HG02981 (cell line): Measurements from ENCODE around the gene OS9.
"Not testable (repeated sequence)": the region's sequence is repeated elsewhere in the genome, so short reads cannot be mapped to it uniquely, and the experiment has no call there.

Source experiments
- ATAC-seq: cut with Tn5 transposase; IDR thresholded peaks from one replicate; pipeline ENCODE4 v1.9.1; 2021; ENCODE audit warnings: mild to moderate bottlenecking, moderate library complexity; ENCODE audit not compliant: unreplicated experiment

Gene OS9, protein sequence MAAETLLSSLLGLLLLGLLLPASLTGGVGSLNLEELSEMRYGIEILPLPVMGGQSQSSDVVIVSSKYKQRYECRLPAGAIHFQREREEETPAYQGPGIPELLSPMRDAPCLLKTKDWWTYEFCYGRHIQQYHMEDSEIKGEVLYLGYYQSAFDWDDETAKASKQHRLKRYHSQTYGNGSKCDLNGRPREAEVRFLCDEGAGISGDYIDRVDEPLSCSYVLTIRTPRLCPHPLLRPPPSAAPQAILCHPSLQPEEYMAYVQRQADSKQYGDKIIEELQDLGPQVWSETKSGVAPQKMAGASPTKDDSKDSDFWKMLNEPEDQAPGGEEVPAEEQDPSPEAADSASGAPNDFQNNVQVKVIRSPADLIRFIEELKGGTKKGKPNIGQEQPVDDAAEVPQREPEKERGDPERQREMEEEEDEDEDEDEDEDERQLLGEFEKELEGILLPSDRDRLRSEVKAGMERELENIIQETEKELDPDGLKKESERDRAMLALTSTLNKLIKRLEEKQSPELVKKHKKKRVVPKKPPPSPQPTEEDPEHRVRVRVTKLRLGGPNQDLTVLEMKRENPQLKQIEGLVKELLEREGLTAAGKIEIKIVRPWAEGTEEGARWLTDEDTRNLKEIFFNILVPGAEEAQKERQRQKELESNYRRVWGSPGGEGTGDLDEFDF

DNA sequence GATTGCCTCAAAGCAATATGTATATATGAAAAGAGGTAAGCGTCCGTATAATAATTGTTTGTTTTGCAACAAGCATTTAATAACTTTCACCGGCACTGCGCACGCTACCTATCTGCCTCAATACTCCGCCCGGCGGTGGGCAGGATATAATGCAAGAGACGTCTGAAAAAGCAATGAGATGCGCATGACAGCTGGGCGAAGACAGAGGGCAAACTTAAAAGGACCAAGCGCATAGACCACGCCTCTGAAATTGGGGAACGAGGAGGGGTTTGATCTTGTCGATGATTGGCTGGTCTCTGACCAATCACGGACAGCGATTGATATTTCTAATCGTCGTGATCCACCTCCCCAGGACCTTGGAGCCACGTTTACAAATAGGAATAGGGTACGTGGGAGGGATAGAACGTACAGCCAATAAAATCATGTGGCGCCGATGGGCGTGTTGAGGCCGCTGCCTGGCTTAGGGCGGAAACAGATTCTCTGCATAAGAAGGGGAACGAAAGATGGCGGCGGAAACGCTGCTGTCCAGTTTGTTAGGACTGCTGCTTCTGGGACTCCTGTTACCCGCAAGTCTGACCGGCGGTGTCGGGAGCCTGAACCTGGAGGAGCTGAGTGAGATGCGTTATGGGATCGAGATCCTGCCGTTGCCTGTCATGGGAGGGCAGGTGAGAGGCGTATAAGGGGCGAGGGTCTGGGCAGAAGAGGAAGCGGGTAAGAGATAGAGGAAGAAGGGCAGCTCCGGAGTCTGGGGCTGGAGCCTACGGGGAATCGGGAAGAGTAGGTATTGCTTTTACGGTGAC is at the start of gene OS9:
OS9 (plus strand) TSS at position 474 of the 800 bp plus-strand sequence; CDS start at position 504, 30 bp downstream.
- peak; percentile 97 for ATAC-seq

DNA sequence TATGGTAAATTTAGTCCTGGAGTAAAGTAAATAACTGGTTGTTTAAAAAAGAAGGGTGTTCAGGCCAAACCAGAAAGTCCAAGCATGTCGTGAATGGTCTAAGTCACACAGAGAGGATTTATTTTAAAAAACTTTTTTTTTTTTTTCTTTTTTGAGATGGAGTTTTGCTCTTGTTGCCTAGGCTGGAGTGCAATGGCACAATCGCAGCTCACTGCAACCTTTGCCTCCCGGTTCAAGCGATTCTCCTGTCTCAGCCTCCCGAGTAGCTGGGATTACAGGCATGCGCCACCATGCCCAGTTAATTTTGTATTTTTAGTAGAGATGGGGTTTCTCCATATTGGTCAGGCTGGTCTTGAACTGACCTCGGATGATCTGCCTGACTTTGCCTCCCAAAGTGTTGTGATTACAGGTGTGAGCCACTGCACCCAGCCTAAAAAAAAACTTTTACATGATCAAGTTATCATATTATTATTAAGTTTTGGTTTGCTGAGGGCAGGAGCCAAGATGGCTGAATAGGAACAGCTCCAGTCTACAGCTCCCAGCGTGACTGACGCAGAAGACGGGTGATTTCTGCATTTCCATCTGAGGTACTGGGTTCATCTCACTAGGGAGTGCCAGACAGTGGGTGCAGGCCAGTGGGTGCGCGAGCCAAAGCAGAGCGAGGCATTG is 47.8 kb upstream of the OS9 start:
- ATAC-seq, result not testable (repeated sequence)

DNA sequence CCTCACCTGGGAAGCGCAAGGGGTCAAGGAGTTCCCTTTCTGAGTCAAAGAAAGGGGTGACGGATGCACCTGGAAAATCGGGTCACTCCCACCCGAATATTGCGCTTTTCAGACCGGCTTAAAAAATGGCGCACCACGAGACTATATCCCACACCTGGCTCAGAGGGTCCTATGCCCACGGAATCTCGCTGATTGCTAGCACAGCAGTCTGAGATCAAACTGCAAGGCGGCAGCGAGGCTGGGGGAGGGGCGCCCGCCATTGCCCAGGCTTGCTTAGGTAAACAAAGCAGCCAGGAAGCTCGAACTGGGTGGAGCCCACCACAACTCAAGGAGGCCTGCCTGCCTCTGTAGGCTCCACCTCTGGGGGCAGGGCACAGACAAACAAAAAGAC is 47.3 kb upstream of the OS9 start:
- ATAC-seq, result not testable (repeated sequence)

DNA sequence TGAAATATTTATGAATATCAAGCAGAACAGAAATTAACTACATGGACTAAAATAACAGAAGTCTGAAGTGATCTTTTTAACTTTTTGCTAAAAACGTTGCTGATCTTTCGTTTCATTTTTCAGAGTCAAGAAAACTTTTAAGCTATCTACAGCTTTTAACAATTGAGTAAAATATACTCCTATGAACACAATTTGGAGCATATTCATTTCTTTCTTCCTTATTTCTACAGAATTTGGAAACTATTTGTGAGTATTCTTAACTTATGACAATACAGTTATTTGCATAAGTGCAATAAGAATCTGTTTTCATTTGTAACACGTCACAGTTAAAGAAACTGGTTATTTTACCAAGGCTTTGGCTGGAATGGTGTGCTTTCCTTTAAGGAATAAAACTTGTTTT is 39.9 kb upstream of the OS9 start:
- ATAC-seq, result no peak

DNA sequence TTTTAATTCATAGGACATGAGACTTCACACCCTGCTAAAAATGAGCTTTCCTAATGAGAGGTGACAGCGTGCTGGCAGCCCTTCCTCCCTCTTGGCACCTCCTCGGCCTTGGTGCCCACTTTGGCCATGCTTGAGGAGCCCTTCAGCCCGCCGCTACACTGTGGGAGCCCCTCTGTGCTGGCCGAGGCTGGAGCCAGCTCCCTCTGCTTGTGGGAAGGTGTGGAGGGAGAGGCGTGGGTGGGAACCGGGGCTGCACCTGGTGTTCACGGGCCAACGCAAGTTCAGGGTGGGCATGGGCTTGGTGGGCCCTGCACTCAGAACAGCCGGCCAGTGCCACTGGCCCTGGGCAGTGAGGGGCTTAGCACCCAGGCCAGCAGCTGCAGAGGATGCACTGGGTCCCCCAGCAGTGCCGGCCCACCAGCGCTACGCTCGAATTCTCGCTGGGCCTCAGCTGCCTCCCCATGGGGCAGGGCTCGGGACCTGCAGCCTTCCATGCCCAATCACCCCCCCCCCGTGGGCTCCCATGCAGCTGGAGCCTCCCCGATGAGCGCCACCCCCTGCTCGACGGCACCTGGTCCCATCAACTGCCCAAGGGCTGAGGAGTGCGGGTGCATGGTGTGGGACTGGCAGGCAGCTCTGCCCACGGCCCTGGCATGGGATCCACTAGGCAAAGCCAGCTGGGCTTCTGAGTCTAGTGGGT is 38.2 kb upstream of the OS9 start:
- no peak for ATAC-seq

DNA sequence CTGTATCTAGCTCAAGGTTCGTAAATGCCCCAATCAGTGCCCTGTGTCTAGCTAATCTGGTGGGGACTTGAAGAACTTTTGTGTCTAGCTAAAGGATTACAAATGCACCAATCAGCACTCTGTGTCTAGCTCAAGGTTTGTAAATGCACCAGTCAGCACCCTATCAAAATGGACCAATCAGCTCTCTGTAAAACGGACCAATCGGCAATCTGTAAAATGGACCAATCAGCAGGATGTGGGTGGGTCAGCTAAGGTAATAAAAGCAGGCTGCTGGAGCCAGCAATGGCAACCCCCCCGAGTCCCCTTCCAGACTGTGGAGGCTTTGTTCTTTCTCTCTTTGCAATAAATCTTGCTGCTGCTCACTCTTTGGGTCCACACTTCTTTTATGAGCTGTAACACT is 37.5 kb upstream of the OS9 start:
- not testable (repeated sequence) for ATAC-seq

DNA sequence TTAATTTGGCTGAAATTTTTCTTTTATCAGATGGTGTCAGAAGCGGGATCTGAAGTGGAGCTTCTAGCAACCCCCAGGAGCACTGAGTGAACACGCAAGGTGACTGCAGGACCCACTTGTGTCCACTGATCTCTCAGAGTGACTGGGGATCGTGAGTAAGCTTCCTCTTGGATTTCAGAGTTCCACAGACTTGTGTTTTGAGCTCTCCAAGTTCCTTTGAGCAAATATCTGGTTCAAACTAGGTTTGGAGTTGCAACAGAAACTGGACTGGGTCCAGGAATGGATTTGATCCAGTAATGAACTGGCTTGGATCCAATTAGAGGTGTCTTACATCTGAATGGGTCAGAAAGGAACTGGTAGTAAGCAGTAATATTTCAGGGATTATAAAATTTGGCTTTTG is 36.2 kb upstream of the OS9 start:
- no peak for ATAC-seq

DNA sequence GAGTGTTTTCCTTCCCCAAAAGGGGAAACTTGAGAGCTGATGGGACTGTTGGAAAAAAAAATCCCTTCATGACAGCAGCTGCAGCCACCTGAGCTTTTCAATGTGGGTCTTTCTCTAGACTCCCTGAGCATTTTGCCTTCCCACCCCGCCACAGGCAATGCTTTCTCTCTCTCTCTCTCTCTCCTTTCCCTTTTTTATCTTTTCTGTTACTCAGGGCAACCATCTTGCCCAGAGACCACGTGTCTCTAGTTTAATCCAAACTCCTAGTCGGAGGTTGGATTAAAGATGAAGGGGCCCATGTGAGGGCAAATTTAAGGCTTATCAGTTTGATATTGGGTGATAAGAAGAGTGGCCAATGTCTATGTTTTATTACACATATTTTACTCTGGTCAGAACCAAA is 35.0 kb upstream of the OS9 start:
- no peak for ATAC-seq

DNA sequence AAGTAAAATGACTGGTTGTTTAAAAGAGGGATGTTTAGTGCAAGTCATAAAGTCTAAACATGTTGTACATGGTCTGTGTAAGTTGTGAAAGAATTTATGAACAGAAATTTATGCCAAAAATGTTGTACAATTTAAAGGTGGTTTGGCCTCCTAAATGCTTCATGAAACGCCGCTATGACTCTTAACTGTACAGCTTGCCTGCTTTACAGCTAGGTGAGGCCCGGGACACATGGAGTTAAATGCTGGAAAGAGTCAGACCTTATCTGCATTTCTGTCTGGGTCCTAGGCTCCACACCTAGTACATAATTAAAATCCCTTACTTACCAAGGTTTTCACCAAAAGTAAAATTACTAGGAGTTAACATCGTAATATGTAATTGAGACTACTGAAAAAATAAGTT is 32.6 kb upstream of the OS9 start:
- no peak for ATAC-seq

DNA sequence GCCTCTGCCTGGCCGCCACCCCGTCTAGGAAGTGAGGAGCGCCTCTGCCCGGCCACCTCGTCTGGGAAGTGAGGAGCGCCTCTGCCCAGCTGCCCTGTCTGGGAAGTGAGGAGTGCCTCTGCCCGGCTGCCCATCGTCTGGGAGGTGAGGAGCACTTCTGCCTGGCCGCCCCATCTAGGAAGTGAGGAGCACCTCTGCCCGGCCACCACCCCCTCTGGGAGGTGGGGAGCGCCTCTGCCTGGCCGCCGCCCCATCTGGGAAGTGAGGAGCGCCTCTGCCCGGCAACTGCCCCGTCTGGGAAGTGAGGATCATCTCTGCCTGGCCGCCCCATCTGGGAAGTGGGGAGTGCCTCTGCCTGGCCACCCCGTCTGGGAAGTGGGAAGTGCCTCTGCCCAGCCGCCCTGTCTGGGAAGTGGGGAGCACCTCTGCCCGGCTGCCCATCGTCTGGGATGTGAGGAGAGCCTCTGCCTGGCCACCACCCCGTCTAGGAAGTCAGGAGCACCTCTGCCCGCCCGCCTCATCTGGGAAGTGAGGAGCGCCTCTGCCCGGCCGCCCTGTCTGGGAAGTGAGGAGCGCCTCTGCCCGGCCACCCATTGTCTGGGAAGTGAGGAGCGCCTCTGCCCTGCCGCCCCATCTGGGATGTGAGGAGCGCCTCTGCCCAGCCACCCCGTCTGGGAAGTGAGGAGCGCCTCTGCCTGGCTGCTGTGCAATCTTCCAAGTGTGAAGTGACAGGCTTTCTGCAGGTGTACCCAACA is 28.7 kb upstream of the OS9 start:
- ATAC-seq, result not testable (repeated sequence)

DNA sequence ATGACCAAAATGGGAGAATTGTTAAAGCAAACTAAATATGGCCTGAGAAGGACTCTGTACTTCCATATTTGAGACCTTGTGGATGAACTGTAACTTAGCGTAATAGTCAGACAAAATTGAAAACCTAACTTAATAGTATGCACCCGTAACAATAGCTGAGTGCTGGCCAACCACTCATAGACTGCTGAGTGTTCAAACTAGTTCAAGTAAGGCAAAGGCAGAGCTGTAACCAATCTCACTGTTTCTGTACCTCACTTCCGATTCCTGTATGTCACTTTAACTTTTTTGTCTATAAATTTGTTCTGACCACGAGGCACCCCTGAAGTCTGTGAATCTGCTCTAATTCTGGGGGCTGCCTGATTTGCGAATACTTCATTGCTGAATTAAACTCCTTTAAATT is 27.0 kb upstream of the OS9 start:
- ATAC-seq, result no peak

DNA sequence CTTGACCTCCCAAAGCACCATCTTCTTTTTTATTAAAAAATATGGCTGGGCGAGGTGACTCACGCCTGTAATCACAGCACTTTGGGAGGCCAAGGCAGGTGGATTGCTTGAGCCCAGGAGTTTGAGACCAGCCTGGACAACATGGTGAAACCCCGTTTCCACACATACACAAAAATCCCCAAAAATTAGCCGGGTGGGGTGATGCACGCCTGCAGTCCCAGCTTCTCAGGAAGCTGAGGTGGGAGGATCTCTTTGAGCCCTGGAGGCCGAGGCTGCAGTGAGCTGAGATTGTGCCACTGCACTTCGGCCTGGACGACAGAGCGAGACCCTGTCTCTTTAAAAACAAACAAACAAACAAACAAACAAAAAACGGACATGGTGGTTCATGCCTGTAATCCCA is 24.2 kb upstream of the OS9 start:
- ATAC-seq, result not testable (repeated sequence)

DNA sequence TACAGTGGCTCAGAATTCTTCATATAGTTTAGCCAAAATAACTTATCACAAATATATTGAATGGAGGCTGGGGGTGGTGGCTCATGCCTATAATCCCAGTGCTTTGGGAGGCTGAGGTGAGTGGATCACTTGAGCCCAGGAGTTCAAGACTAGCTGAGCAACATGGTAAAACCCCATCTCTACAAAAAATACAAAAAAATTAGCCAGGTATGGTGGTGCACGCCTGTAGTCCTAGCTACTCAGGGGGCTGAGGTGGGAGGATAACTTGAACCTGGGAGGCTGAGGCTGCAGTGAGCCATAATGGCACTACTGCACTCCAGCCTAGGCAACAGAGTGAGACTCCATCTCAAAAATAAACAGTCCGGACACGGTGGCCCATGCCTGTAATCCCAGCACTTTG is 22.1 kb upstream of the OS9 start:
- not testable (repeated sequence) for ATAC-seq

DNA sequence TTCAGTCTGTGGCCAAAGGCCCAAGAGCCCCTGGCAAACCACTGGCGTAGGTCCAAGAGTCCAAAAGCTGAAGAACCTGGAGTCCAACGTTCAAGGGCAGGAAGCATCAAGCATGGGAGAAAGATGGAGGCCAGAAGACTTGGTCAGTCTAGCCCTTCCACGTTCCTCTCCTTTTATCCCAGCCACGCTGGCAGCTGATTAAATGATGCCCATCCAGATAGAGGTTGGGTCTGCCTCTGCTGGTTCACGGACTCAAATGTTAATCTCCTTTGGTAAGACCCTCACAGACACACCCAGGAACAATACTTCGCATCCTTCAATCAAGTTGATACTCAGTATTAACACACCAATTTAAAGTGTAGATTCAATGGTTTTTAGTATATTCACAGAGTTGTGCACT is 21.1 kb upstream of the OS9 start:
- no peak for ATAC-seq

DNA sequence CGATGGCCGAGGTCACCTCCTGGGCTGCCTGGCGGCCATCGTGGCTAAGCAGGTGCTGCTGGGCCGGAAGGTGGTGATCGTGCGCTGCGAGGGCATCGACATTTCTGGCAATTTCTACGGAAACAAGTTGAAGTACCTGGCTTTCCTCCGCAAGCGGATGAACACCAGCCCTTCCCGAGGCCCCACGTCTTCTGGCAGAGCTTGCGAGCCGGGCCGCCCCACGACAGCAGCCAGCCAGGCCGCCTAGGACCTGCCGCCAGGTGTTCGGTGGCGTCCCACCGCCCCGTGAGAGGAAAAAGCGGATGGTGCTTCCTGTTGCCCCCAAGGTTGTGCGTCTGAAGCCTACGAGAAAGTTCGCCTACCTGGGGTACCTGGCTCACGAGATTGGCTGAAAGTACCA is 19.2 kb upstream of the OS9 start:
- ATAC-seq, result no peak

DNA sequence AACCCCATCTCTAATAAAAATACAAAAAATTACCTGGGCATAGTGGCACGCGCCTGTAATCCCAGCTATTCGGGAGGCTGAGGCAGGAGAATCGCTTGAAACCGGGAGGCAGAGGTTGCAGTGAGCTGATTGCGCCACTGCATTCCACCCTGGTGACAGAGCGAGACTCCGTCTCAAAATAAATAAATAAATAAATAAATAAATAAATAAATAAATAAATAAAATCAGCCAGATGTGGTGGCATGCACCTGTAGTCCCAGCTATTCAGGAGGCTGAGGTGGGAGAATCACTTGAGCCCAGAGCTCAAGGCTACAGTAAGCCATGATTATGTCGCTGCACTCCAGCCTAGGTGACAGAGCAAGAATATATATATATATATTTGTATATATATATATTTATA is 16.0 kb upstream of the OS9 start:
- ATAC-seq, result not testable (repeated sequence)

DNA sequence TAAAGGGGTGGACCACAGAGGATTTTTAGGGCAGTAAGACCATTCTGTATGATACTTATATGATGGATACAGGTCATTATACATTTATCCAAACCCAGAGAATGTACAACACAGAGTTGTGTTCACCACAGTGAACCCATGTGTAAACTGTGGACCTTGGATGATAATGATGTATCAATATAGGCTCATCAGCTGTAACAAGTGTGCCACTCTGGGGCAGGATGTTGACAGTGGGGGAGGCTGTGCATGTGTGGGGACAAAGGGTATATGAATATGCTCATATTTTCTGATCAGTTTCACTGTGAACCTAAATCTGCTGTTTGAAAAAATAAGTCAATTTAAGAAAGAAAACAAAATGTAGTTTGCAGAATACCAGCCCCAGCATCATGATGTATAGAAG is 14.2 kb upstream of the OS9 start:
- no peak for ATAC-seq

DNA sequence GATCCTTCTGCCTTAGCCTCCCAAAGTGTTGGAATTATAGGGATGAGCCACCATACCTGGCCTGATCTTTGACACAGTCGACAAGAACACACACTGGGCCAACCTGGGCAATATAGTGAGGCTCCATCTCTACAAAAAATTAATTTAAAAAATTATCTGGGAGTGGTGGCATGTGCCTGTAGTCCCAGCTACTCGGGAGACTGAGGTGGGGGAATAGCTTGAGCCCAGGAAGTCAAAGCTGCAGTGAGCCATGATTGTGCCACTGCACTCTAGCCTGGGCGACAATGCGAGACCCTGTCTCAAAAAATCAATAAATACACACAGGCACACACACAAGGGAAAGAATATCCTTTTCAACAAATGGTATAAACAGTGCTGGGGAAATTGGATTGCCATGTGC is 6.1 kb upstream of the OS9 start:
- no peak for ATAC-seq

DNA sequence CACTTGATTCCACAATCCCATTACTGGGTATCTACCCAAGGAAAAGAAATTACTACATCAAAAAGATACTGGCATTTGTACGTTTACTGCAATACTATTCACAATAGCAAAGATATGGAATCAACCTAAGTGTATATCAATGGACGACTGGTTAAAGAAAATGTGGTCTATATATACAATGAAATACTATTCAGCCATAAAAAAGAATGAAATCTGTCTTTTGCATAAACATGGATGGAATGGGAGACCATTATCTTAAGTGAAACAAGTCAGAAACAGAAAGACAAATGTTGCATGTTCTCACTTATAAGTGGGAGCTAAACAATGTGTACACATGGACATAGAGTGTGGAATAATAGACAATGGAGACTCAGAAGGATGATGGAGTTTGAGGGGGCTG is 5.0 kb upstream of the OS9 start:
- no peak for ATAC-seq

DNA sequence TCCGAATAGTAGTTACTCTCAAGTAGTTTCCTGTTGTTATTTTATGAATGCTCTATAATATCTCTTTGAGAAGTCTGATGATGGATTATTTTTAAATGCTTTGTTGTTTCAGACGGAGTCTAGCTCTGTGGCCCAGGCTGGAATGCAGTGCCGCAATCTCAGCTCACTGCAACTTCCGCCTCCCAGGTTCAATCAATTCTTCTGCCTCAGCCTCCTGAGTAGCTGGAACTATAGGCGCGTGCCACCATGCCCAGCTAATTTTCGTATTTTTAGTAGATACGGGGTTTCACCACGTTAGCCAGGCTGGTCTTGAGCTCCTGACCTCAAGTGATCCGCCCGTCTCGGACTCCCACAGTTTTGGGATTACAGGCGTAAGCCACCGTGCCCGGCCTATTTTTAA is 1.4 kb upstream of the OS9 start:
- no peak for ATAC-seq
